IgD-negative memory B cell (primary cell): ENCODE results near the gene VAT1. TPM values are rescaled to one million over a fixed set of nuclear protein-coding genes. Genes with fewer than 3 reads are reported as not detected.

Experiments
- H3K27ac Mint-ChIP-seq, 3 donors: one replicate each; pipeline ENCODE4 v1.8.0; 2020 to 2022; ENCODE audit warnings: mild to moderate bottlenecking in 3 of 3, mixed read lengths in 3 of 3, moderate library complexity in 1 of 3
- H3K27me3 Mint-ChIP-seq: one replicate; pipeline ENCODE4 v1.8.0; 2021; ENCODE audit warnings: mixed read lengths
- H3K36me3 Mint-ChIP-seq: one replicate; pipeline ENCODE4 v1.8.0; 2020; ENCODE audit warnings: mild to moderate bottlenecking, mixed read lengths
- H3K4me1 Mint-ChIP-seq, 3 donors: one replicate each; pipeline ENCODE4 v1.8.0; 2020 to 2022; ENCODE audit warnings: mixed read lengths in 3 of 3, mild to moderate bottlenecking in 1 of 3
- H3K4me3 Mint-ChIP-seq, 4 donors: one replicate each; pipeline ENCODE4 v1.8.0; 2020 to 2022; ENCODE audit warnings: mild to moderate bottlenecking in 4 of 4, mixed read lengths in 4 of 4, moderate library complexity in 3 of 4
- H3K9me3 Mint-ChIP-seq, 3 donors: one replicate each; pipeline ENCODE4 v1.8.0; 2020 to 2021; ENCODE audit warnings: mixed read lengths in 3 of 3, mild to moderate bottlenecking in 1 of 3
- polyA plus RNA-seq: library from polyadenylated mRNA; unstranded; fragments of 300-500 nt; fragmentation: Illumina TruSeq; gene quantifications from one replicate; pipeline ENCODE4 v1.2.3, GENCODE V29; 2021

VAT1 gene
- polyA plus RNA-seq, 1 donor from 2014 or later = 47.6 TPM

DNA sequence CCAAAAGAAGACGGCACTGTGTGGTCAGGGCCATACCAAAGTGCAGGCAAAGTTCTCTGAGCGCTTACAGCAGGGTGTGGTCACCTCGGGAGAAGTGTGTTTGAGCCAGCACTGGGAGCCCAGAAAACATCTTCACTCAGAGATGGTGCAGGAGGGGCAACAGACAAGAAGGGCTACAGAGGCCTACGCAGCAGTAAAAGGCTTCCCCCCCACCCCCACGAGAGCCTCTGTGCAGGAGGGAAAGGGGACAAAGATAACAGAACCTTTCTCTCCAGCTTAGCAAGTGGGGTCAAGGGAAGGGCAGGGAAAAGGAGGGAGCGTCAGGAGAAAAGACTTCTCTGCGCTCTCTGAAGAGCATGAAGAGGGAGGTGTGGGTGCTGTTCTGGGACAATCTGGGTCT lies 2.8 kb downstream of the VAT1 start:
- peak overlapping the region in 2 of 3 donors; percentile 65 to 67 for H3K27ac Mint-ChIP-seq
- H3K9me3 Mint-ChIP-seq = no peaks in the 10 kb centered on the region
- H3K4me1 Mint-ChIP-seq = peaks cover 11 to 14% (median 13%) of the 10 kb centered on the region in 3 donors
- no peaks in the 10 kb centered on the region for H3K27me3 Mint-ChIP-seq
- no peaks in the 10 kb centered on the region for H3K36me3 Mint-ChIP-seq
- peak overlapping the region in 3 of 4 donors; percentile 34 to 96 (median 67) for H3K4me3 Mint-ChIP-seq

GRCh38 chr17:43018932-43019331 lies 3.3 kb downstream of the VAT1 start:
- Mint-ChIP-seq H3K4me1 (peaks cover 9 to 11% (median 11%) of the 10 kb centered on the region in 3 donors), H3K4me3 (peak overlapping the region in 1 of 4 donors; percentile 96), H3K27me3 (no peaks in the 10 kb centered on the region), H3K9me3 (no peaks in the 10 kb centered on the region), H3K27ac (peak overlapping the region in 1 of 3 donors; percentile 47), H3K36me3 (peaks cover 1% of the 10 kb centered on the region)

DNA sequence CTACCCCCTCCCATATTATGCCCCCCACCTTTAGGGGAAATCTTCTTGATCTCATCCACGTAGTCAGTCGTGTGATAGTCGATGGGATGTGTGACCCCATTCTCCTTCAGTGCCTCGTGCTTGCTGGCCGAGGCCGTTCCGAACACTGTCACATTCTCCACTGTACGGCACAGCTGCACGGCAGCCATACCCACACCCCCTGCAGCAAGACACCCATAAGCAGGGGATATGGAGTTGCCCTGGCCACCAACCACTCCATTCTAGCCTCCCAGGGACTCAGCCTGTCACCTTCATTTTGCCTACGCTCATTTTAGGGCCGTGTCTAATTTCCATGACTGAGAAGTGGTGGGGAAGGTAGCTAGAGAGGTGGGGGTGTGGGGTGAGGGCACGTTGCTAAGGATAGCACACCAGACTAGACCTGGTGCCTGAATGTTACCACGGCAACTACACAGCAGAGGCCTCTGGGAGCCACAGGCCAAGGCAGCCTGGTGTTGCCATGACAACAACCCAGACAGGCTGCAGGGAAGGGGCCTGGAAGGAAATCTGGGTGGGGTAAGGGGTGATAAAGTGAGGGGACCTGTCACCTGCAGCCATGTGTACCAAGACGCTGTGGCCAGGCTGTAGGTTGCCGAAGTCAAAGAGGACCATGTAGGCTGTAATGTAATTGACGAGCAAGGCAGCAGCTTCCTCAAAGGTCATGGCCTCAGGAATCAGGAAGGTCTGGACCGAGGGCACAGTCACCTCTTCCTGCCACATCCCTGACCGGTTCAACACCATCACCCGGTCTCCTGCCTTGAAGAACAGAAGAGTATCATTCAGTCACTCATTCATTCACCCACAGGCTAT lies 4.0 kb downstream of the VAT1 start:
- peak overlapping the region in 1 of 4 donors; percentile 96 for H3K4me3 Mint-ChIP-seq
- no peaks in the 10 kb centered on the region for H3K27me3 Mint-ChIP-seq
- H3K9me3 Mint-ChIP-seq = no peaks in the 10 kb centered on the region
- H3K27ac Mint-ChIP-seq = peak overlapping the region; percentile 40 to 85 (median 47)
- peaks cover 9 to 11% (median 11%) of the 10 kb centered on the region in 3 donors for H3K4me1 Mint-ChIP-seq
- peaks cover 1% of the 10 kb centered on the region for H3K36me3 Mint-ChIP-seq

GRCh38 chr17:43016216-43016615 lies 6.0 kb downstream of the VAT1 start:
- Mint-ChIP-seq H3K36me3 (peaks cover 1% of the 10 kb centered on the region), H3K4me3 (no peak overlapping the region), H3K27ac (peak overlapping the region in 1 of 3 donors; percentile 90)

DNA sequence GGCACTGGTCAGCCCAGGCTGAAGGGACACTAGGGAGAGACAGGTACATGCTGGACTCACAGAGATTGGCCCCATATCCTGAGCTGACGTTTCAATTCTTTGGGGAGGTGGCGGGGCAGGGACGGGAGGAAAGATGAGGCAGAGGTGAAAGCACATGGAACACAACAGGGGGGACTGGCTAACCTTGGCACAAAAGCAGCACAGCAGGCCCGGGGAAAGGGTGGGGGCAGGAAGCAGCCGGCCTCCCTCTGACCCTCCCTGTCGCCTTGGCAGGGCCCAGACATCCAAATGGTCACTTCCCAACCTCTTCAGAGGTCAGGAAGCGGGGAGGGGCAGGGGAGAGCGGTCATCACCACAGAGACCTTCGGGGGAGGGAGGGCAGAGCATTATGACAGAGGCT lies 6.6 kb downstream of the VAT1 start:
- Mint-ChIP-seq H3K27ac (no peak overlapping the region), H3K4me3 (no peak overlapping the region), H3K9me3 (no peaks in the 10 kb centered on the region), H3K36me3 (peaks cover 1% of the 10 kb centered on the region), H3K4me1 (peaks cover 8 to 11% (median 8%) of the 10 kb centered on the region in 3 donors), H3K27me3 (no peaks in the 10 kb centered on the region)

More at GRCh38 chr17:43016216-43016615, 6.0 kb downstream of the VAT1 start:
- H3K27me3 Mint-ChIP-seq = no peaks in the 10 kb centered on the region
- H3K9me3 Mint-ChIP-seq = no peaks in the 10 kb centered on the region
- H3K4me1 Mint-ChIP-seq = peaks cover 7 to 11% (median 8%) of the 10 kb centered on the region in 3 donors

DNA sequence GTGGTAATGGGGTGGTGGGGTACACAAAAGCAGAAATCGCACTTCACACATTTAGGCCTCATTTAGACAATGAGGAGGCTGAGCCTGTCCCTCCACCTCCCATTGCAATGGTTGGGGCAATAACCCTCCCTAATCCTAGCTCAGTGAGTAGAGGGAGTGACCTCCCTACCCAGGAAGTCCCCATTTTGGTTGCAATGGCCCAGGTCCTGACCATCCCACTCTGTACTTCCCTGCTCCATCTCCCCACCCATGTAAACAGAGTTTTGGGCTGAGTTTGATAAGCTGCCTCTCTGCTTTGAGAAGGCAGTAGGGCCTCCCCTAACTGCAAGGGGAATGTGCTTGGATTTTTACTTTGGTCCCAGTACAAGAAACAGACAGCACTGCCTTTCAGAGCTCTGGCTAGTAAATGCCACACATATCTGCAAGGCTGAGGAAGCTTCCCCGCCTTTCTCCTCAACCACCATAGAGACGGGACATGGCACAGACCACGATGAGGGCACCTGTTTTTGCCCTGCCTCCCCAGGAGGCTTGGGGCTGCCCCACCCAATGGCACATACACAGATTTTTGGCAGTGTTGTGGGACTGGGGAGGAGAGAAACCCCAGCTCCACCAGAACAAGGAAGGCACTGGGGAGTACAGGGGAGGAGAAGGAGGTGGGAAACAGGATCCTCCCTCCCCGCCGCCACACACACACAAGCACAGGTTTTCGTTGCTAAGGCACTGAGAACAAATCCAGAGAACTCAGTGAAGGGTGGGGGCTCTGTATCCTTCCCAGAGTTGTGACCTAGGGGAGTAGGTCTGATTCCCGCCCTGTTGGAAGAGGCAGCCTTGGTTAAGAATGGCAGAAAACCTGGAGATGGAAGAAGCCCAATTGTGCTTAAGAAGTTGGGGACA lies 7.3 kb downstream of the VAT1 start:
- peaks cover 8 to 14% (median 12%) of the 10 kb centered on the region in 3 donors for H3K4me1 Mint-ChIP-seq
- no peak overlapping the region for H3K27ac Mint-ChIP-seq
- no peaks in the 10 kb centered on the region for H3K9me3 Mint-ChIP-seq
- H3K36me3 Mint-ChIP-seq = peaks cover 1% of the 10 kb centered on the region
- peak overlapping the region in 1 of 4 donors; percentile 60 for H3K4me3 Mint-ChIP-seq
- H3K27me3 Mint-ChIP-seq = no peaks in the 10 kb centered on the region

DNA sequence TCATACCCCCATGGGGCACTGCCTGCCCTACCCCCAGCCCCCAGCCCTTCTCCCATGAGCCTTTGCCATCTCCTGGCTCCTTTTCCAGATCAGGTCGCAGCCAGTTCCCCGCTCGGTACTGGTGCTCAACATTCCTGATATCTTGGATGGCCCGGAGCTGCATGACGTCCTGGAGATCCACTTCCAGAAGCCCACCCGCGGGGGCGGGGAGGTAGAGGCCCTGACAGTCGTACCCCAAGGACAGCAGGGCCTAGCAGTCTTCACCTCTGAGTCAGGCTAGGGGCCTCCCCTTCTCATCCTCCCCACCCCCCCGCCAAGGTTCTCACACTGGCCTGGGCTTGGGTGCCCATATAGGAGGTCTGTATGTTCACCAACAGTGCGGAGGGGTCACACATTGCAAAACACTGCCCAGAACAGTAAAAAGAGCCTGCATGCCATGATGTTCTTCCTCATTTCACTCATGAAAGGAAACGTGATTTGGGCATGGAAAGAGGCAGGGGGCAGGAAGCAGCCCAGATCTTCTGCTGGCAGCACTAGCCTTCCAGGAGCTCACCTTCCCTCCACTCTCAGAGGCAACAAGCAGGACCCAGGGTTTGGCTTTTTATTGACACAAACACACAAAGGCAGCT lies 8.1 kb downstream of the VAT1 start:
- Mint-ChIP-seq H3K9me3 (no peaks in the 10 kb centered on the region), H3K27ac (no peak overlapping the region), H3K27me3 (no peaks in the 10 kb centered on the region), H3K36me3 (peaks cover 1% of the 10 kb centered on the region), H3K4me3 (no peak overlapping the region), H3K4me1 (peaks cover 8 to 14% (median 8%) of the 10 kb centered on the region in 3 donors)

DNA sequence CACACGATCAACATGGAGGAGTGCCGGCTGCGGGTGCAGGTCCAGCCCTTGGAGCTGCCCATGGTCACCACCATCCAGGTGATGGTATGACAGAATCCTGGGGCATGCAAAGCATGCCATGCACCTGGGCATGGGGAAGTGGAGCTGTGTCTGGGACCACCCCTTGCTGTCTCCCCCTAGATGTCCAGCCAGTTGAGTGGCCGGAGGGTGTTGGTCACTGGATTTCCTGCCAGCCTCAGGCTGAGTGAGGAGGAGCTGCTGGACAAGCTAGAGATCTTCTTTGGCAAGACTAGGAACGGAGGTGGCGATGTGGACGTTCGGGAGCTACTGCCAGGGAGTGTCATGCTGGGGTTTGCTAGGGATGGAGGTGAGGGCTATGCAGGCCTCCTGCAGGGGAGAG lies 8.9 kb downstream of the VAT1 start:
- H3K4me1 Mint-ChIP-seq = peaks cover 0 to 12% (median 6%) of the 10 kb centered on the region in 3 donors
- peaks cover 1% of the 10 kb centered on the region for H3K36me3 Mint-ChIP-seq
- no peaks in the 10 kb centered on the region for H3K27me3 Mint-ChIP-seq
- peak overlapping the region in 1 of 3 donors; percentile 92 for H3K27ac Mint-ChIP-seq
- H3K4me3 Mint-ChIP-seq = no peak overlapping the region
- H3K9me3 Mint-ChIP-seq = no peaks in the 10 kb centered on the region

DNA sequence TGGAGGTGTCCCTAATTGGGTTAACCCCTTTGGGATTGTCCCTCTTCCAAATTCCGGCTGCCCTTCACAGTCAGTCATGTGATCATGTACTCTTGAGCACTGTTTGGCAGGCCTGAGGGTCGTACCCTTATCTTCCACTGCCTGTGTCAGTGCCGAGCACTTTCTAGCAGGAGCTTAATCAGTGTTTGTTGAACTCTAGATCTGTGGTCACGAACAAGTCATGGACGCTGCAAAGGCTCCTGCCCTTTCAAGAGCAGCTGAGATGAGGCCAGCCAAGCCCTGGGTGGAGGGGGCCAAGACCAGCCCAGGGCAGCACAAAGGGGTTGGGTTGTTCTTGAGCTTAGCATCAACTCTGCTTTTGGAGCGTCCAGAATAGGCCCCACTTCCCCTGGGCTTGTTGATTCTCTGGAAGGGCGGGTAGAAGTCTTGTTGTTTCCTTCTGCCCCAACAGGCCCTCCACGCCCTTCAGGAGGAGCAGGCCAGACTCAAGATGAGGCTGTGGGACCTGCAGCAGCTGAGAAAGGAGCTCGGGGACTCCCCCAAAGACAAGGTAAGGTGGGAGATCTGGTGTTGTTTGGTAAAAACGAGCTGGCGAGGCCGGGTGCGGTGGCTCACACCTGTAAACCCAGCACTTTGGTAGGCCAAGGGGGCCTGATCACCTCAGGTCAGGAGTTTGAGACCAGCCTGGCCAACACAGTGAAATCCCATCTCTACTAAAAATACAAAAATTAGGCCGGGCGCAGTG lies 10.3 kb downstream of the VAT1 start:
- H3K9me3 Mint-ChIP-seq = no peaks in the 10 kb centered on the region

DNA sequence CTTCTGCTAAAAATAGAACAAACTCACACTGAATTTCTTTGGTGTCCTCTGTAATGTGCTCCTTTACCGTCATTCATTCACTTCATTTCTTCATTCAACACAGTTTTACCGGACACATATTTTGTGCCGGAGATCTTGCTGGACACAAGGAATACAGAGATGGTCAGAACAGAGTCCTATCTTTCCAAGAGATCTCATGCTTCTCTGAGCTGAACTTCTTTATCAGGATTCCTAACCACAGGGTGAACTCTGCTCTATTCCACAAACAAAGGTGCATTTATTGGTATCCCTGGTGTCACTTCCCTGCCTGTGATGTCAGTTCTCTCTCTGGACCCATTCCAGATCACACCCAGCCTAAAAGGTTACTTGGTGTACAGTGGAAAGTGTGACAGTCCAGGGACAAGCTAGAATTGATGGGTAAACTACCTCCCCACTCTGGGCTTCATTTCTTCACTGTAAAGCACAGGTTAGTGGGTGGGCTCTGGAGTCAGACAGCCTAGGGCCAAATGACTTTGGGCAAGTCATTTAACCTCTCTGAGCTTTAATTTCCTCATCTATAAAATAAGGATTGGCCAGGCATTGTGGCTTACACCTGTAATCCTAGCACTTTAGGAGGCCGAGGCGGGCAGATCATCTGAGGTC lies 11.4 kb downstream of the VAT1 start:
- Mint-ChIP-seq H3K27ac (no peak overlapping the region), H3K4me3 (peak overlapping the region in 1 of 4 donors; percentile 22), H3K4me1 (peaks cover 8 to 15% (median 10%) of the 10 kb centered on the region in 3 donors), H3K27me3 (no peaks in the 10 kb centered on the region), H3K9me3 (no peaks in the 10 kb centered on the region), H3K36me3 (peaks cover 1% of the 10 kb centered on the region)

More for the DNA sequence above, 10.3 kb downstream of the VAT1 start:
- Mint-ChIP-seq H3K27ac (no peak overlapping the region), H3K4me3 (peak overlapping the region in 1 of 4 donors; percentile 83), H3K36me3 (peaks cover 1% of the 10 kb centered on the region), H3K27me3 (no peaks in the 10 kb centered on the region), H3K4me1 (peaks cover 1 to 8% (median 5%) of the 10 kb centered on the region in 3 donors)

DNA sequence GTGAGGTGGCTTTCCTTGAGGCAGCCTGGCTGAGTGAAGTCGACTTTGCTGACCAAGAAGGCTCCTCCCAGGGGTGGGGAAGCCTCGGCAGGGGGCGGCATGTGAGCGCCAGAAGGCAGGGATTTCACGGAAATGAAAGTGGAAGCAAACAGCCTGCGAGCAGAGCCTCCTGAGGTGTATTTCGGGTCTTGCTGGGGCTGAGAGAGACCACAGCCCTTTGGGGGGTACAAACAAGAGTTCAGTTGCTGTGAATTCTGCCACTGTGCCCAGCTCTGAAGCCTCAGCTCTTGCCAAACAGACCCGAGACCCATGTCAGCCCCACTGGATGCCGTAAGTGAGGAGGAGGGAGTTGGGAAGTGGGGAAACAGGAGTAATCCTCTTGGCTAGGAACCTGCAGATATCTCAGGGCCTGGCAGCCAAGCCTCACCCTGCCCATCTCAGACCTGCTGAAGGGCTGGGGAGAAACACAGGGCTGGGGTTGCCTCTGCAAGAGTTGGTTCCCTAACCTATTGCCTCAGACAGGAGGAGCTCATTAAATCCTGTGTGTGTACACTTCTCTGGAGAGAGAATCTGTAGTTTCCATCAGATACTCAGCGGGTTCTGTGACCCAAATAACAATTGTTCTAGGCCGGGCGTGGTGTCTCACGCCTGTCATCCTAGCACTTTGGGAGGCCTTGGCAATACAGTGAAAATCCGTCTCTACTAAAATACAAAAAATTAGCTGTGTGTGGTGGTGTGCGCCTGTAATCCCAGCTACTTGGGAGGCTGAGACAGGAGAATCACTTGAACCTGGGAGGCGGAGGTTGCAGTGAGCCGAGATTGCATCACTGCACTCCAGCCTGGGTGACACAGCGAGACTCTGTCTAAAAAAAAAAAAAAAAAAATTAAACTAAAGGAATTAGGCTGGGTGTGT lies 15.3 kb downstream of the VAT1 start, which contains the start of gene IFI35:
IFI35 (plus strand) TSS at position 146 of the 913 bp plus-strand sequence; CDS start at position 310, 164 bp downstream.
- Mint-ChIP-seq H3K4me1 (peaks cover 8 to 15% (median 10%) of the 10 kb centered on the region in 3 donors), H3K4me3 (peak within 1 kb of the TSS; percentile 98 to 100 (median 100)), H3K9me3 (no peaks in the 10 kb centered on the region), H3K27me3 (no peaks in the 10 kb centered on the region), H3K36me3 (no peaks in the 10 kb centered on the region), H3K27ac (peak within 1 kb of the TSS; percentile 94 to 99 (median 98))

GRCh38 chr17:43003542-43004172 lies 18.5 kb downstream of the VAT1 start:
- no peaks in the 10 kb centered on the region for H3K9me3 Mint-ChIP-seq
- peak overlapping the region; percentile 56 to 73 (median 71) for H3K27ac Mint-ChIP-seq
- H3K36me3 Mint-ChIP-seq = no peaks in the 10 kb centered on the region
- no peaks in the 10 kb centered on the region for H3K27me3 Mint-ChIP-seq
- H3K4me3 Mint-ChIP-seq = peak overlapping the region in 2 of 4 donors; percentile 34 to 65
- peaks cover 8 to 18% (median 9%) of the 10 kb centered on the region in 3 donors for H3K4me1 Mint-ChIP-seq
